Stimulated activated CD4-positive, alpha-beta T cell treated with anti-CD3 and anti-CD28 coated beads, TNF-alpha, amount 100 ng/mL, for 4 hours (primary cell): ENCODE measurements around the gene HDAC4.
"Not testable (repeated sequence)": the region's sequence is repeated elsewhere in the genome, so short reads cannot be mapped to it uniquely, and the experiment has no call there.

Source experiments
- DNase-seq, 3 experiments: peaks; one replicate each; pipeline ENCODE4 v3.0.0-alpha.2; 2020; ENCODE audit warnings: low read depth in 3 of 3

HDAC4 gene

DNA sequence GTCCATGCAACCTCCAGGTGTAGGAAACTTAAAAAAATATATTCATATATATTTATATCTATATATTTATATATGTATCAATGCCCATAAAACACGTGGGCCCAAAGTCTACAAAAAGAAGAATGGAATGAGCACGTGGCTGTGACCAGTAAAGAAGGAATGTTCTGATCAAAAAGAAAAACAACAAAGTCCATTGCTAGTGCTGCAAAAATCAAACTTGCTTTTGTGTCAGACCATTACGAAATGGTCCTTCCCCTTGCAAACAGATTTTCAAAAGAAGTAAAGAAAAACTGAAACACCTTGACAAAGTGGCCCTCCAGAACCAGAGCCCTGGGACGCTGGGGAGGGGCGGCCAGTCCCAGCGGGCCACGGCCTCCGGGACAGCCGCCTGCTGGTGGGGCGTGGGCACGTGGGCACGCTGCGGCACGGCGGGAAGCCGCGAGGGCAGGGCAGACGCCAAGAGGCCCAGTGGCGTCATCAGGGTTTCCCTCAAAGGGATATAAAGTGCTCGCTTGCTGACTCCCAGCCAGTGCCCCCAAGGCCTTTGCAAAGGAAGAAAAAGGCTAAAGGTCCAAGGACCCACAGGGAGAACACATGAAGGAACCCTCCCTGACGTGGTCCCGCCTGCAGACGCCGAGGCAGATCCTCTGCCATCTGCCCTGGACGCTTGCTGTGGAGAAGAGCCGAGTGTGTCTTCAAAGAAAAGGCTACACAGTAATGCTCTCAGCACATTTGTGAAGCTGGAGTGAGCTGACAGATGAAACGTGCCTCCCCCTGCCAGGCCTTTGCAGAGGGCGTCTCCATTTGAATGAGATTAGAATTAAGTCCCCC is 351.2 kb downstream of the HDAC4 start:
- DNase-seq = no peak

DNA sequence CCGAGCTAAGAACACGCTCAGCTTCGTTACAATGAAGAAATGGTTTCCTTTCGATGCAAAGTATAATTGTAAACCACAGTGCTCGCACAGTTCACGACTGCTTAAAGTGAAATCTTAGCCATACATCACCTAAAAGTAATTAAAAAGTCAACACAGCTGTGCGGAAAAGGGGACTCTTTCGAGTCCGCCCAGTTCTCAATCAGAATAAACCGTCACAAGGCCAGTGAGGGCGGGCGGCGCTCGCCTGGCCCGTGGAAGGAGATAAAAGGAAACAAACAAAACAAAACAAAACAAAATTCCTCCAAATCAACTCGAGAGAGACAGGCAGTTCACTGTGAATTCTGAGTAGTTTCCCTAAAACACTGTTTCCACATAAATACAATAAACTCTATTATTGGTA is 352.1 kb downstream of the HDAC4 start:
- no peak for DNase-seq

- no peak for DNase-seq
These were observed 353.0 kb downstream of the HDAC4 start for GRCh38 chr2:239047861-239048260.

GRCh38 chr2:239047420-239047819 is 353.4 kb downstream of the HDAC4 start:
- no peak for DNase-seq

- no peak for DNase-seq
These were observed 354.0 kb downstream of the HDAC4 start for GRCh38 chr2:239046822-239047221.

DNA sequence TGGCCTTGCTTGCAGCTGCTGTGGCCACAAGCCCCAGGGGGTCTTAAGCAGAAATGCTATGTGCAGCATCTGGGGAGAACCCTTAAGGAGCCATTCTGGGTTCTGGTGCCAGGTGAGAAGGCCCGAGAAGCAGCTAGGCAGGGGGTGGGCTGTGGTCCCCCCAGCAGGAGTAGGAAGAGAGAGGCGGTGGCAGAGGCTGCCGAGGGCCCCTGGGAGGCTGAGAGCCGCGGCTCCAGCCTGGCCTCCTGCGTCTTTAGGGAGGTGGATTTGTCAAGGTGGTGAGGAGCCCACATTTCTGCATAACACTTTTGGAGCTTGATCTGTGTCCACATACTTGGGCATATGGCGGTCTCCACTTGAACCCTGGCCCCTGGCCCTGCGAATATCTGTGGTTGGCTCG is 356.5 kb downstream of the HDAC4 start:
- DNase-seq = no peak

- no peak for DNase-seq
These were observed 357.5 kb downstream of the HDAC4 start for GRCh38 chr2:239043326-239043725.

DNA sequence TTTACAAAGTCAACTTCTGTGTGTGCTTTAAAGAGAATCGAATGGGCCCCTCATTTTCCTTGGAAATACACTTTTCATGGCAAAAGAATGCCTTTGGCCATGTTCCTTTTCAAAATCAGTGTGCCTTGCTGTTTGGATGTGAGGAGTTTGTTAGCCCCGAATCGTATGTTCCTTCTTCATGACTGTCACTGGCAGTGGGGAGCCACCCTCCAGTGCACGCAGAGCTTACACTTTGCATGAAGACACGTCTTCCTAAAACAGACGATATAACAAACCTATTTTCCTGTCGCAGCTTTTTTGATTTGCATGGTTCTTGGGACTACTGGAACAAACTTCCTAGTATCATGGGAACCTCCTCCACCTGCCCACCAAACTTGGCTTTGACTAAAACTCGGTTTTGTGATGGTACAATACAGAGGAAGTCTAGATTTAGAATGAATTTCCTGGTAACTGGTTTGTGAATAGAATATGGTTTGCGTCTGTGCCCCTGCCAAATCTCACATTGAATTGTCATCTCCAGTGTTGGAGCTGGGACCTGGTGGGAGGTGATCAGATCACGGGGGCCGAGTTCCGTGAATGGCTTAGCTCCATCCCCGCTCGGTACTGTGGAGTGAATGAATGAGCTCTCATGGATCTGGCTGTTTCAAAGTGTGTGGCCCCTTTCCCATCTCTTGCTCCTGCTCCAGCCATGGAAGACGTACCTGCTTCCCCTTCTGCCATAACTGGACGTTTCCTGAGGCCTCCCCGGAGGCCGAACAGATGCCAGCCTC is 358.1 kb downstream of the HDAC4 start:
- no peak for DNase-seq

DNA sequence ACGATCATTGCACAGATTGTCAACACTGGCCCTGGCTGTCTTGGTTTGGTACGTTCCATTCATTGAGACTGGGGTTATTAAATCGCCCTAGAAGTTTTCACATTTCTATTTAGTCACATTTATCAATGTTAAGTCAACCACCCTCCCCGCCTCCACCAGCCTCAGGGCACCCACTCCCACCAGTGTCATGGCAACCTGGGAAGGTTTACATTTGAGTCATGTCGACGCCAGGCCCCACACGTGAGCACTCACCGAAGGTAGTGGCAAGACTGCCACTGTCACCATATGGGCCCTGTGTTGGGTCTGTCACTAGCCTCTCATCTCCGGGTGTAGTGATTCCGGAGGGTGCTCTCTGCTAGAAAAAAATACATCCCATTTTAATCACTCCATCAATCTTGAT is 358.8 kb downstream of the HDAC4 start:
- DNase-seq = no peak

- DNase-seq = no peak
These were observed 359.8 kb downstream of the HDAC4 start for GRCh38 chr2:239041062-239041461.

- no peak for DNase-seq
These were observed 360.6 kb downstream of the HDAC4 start for GRCh38 chr2:239040152-239040761.

- no peak for DNase-seq
These were observed 361.4 kb downstream of the HDAC4 start for GRCh38 chr2:239039479-239039861.

DNA sequence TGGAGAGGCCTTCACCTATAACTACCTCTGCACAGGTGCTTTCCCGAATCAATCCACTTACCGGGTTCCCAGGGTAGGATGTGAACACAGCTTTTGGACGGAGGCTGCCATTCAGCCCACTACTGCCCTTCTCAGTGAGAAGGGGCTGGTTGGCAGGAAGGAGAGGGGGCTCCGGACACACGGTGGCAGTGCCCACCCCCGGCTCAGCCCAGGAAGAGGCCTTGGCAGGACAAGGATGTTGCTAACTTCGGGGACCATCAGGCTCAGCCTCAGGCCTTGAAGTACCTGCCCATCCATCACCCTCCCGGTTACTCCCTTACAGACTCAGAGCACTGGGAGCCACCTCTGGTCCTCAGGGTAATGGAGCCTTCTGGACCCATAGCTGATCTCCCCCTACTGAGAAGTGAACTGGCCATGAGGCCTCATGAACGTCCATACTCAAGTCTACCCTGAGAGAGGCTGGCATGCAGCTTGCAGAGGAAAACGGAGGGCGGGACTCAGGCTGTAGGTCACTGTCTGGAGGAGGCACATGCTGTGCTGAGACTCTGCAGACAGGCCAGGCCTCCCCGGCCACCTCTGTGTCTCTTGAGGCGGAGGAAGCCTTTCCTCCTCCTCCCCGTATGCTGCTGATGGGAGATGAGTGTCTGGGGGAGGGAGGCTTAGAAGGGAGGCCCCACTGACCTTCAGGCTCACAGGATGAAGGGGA is 361.9 kb downstream of the HDAC4 start:
- DNase-seq = no peak

- not testable (repeated sequence) for DNase-seq
These were observed 362.5 kb downstream of the HDAC4 start for GRCh38 chr2:239038284-239038683.

DNA sequence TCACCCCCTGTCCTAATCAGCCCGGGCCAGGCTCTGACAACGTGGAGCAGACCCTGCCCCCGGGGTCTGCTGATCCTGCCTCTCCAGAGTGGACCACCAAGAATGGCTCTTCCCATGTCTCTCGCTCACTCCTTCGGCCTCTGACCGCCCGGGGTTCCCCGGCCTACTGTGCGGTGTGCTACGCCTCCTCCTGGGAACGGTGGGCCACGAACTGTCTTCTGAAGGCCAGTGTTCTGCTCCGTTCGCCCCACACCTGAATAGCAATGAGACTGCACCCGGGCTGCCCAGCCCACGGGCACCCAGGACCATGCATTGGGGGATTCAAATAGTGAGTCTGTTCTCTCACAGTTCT is 363.3 kb downstream of the HDAC4 start:
- DNase-seq = no peak

DNA sequence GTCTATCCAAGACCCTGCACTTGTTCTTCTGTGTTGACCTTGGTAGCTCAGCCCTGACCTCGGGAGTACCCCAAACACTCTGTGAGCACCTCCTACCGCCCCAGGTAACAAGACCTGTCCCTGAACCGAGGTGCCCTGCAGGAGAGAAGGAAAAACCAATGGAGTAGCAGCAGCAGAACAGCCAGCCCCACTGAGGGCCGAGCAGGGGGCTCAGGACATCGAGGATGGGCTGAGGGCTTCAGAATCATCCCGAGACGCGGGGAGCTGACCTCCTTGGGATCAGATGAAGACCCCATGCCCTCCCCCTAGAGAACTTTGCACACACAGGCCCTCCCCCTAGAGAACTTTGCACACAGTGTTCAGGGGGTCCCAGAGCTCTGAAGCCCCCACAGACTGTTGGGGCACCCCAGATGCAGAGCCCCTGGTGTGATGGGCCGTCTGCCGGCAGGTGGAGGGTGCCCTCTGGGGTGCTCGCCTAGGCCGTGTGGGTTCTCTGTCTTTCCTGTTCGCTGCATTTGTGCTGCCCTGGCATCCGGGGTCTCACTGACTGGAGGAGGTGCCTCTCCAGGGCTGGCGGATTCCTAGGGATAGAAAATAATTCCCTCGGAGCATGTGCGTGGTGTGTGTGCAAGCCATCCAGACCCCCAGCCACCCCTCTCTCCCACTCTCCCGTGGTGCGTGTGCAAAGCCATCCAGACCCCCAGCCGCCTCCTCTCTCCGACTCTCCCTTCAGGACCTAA is 363.8 kb downstream of the HDAC4 start:
- no peak for DNase-seq

GRCh38 chr2:239035997-239036731 is 364.7 kb downstream of the HDAC4 start:
- no peak for DNase-seq

- DNase-seq = peak; percentile 24 to 50 (median 42)
These were observed 365.4 kb downstream of the HDAC4 start for GRCh38 chr2:239035361-239035814.

- no peak for DNase-seq
These were observed 366.1 kb downstream of the HDAC4 start for GRCh38 chr2:239034561-239035341.
